ENCODE results near the gene C3orf85.
"Not testable (repeated sequence)": the region's sequence is repeated elsewhere in the genome, so short reads cannot be mapped to it uniquely, and the experiment has no call there.

C3orf85 gene, protein sequence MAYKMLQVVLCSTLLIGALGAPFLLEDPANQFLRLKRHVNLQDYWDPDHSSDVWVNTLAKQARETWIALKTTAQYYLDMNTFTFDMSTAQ

DNA sequence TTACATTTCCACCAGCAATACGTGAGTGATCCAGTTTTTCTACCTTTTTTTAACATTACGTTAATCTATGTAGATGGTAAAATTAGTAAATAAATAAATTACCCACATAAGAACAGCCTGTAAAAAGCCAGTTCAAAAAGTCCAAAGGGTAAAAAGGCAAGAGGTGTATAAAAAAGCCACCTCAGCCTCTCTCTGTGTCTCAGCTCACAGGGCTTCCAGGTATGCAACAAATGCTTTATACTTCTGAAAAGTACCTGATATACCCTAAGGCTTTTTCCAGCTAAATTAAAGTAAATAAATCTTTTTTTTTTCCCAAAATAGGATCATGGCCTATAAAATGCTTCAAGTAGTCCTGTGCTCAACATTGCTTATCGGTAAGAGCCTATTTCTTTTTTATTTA lies at the start of gene C3orf85:
TSS of gene C3orf85 (plus strand) at position 197 of the 400 bp plus-strand sequence. CDS start at position 326, 129 bp downstream.
- no peak for DNase-seq (ENCODE audit: low read depth)

DNA sequence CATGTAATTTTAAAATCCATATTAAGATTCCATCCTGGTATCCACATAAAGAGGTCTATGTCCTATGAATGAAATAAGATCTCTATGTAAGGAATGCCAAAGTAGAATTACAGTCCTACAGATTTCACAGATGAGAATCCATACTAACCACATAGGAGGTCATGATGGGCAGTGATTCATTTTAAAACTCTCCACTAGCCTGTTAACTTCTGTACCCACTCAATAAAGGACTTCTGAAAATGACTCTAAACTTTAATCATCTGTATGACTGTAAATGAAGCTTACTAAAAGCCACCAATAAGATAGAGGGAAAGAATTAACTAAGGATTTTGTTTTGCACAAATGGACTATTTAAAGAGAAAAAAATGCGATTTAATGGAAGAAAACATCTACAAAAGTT lies 47.3 kb upstream of the C3orf85 start:
- no peak for DNase-seq (ENCODE audit: low read depth)

DNA sequence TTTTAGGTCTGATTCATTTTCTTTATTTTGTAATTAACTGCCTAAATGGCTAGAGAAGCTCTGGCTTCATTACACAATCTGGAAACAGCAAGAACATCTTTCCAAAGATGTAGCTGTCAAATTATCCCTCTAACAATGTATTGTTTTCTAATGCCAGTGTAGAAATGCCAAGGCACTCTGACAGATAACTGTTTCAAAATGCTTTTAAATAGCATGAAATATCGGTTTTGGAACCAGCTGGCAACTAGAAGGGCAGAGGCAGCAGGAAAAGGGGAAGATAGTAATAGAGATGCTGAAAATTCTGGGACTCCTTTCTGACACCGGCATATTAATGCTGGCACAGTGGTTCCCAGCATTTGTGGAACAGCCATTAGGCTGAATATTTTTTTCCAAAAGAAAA lies 44.7 kb upstream of the C3orf85 start:
- DNase-seq (ENCODE audit: low read depth) = no peak

DNA sequence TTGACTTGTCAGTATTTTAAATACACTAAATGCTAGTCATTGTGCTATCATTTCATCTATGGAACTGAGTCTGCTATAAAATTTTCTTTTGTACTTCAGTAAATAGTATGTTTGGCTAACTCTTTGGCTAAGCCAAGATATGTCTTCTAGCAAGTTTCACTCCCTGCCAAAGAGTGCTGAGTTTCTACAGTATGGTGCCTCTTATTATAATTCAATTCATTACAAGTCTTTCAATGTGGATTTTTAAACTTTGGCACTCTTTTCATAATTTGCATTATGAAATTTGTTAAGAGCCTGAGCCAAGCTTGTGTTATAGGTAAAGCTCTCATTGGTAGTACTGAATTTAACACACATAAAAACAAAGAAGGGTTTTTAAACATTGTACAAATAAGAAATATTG lies 43.0 kb upstream of the C3orf85 start:
- no peak for DNase-seq (ENCODE audit: low read depth)

- DNase-seq (ENCODE audit: low read depth) = no peak
Observed at GRCh38 chr3:109095166-109095565, 41.4 kb upstream of the C3orf85 start.

DNA sequence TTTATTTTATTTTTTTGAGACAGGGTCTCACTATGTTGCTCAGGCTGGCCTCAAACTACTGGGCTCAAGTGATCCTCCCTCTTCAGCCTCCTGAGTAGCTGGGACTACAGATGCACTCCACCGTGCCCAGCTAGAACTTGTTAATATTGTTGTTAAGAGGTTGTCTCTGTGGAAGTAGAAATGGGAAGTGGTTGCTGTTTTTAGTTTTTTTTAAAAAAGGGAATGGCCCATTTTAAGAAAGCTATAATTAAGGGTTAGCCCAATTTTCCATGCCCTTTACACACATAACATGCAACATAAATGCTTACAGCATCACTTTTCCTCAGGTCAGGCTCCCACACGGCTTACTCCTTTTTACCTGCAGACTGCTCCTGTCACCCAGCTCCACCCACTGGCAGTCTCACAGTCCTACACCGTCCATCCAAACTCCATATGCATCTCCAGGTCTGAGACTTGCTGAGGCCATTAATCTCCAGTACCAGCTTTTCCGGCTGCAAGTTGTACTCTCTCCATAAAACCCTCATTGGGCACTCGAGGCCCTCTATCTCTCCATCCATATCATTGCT lies 38.4 kb upstream of the C3orf85 start:
- no peak for DNase-seq (ENCODE audit: low read depth)

DNA sequence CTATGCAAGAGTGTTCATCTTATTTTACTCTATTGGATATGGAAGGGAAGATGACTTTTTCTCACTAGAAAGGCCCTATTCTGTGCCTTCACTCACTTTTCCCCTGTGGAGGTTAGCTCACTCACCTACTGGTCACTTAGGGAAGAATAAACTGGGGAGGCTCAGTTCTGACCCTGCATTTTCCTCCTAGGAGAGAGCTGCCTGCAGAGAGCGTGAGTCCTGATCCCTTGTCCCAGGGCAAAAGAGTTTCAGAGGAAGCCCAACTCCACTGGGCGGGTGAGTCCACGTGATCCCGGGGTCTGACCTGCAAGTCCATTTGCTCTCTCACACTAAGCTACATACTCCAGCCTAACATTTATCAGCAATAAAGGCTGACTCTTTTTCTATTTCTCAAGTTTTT lies 26.9 kb upstream of the C3orf85 start:
- DNase-seq (ENCODE audit: low read depth) = no peak

DNA sequence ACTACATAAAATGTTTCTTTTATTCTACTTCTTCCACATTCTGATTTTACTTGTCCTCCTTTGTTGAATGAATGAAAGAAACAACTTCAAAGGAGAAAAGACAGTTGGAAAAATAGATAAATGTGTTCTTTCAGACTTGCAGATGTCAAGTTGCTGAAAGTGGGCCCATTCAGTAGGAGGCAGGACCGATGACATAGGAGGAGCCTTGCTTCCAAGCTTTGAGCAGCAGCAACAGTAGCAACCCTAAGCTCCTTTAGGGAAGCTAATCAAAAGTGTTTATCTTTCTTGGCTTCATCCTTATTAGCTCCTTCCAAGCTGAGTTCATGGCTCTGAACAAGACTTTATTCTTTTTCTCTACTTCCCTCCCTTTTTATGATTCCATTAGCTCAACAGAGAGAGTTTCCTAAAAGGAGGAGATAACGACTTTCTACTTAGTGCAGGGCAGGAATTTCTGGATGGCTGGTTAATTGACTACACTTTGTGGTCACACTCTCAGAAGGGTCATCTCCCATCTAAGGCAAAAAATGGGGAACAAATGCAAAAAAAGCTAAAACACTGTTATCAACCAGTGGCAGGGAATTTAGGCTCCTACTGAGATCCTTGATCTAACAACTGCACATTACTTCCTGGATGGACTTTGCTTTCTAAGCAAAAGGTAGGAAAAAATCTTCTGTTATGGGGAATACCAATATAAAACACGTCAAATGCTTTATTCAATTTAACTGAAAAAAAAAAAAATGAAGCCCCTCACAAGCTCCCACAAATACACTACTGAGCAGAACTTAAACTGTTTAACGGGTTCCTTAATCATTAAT lies 23.4 kb upstream of the C3orf85 start:
- DNase-seq (ENCODE audit: low read depth) = no peak

- no peak for DNase-seq (ENCODE audit: low read depth)
Observed at GRCh38 chr3:109114746-109115145, 21.8 kb upstream of the C3orf85 start.

- no peak for DNase-seq (ENCODE audit: low read depth)
Observed at GRCh38 chr3:109115451-109115850, 21.1 kb upstream of the C3orf85 start.

- DNase-seq (ENCODE audit: low read depth) = no peak
Observed at GRCh38 chr3:109116031-109116430, 20.5 kb upstream of the C3orf85 start.

DNA sequence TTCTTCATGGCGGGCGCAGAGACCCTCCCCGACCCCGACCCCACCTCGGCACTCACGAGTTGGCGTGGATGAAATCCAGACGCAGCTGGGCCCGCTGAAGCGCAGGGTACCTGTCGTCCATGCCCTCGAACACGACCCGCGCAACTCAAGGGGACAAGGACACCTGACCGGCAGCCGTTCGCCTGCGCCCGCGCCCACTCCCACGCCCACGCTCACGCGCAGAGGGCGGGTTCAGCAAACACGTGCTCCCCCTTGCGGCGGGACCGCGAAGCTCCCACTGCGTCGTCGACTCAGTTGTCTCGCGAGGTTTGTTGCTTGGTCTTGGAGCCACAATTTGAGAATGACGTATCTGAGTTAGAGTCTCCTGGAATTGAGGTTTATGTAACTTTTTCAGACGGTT lies 18.6 kb upstream of the C3orf85 start, which contains the start of gene MORC1:
TSS of gene MORC1 (minus strand) at position 196 of the 400 bp plus-strand sequence. CDS start at position 121, 75 bp downstream.
- DNase-seq (ENCODE audit: low read depth) = no peak

DNA sequence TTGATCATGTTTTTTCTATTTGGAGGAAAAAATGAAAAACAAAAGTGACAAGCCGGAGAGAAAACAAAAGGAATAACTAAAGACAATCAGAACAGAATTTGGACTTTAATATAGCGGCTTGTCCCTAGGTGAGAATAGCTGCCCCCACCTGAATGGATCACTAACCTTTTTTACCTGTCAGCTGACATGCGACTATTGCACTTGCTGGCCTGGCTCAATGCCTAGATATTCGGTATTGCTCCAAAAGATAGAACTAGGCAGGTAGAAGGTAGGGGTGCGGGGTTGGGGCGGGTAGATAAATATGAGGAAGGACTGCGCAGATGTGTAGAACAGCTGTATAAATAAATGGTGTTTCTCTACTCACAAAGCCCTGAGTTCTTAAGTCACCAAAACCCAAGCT lies 17.9 kb upstream of the C3orf85 start:
- DNase-seq (ENCODE audit: low read depth) = no peak

- no peak for DNase-seq (ENCODE audit: low read depth)
Observed at GRCh38 chr3:109122690-109123089, 13.8 kb upstream of the C3orf85 start.

DNA sequence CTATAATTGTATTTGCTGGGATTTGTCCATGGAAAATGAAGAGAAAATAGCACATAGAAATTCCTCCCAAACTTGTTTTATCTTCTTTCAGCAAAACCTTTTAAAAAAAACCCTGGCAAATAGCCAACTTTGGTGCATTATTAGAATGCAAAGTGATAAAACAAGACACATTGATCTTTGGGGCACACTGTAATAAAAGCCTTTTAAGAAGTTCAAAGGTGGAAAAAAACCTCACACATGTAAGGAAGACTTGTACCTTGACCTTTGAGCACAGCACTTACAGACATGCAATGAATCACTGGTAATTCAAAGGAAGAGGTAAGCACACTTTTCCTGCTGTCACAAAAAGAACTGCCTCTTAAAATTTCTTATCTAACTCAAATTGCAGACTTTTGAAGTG lies 10.6 kb upstream of the C3orf85 start:
- DNase-seq (ENCODE audit: low read depth) = no peak

- no peak for DNase-seq (ENCODE audit: low read depth)
Observed at GRCh38 chr3:109127553-109127952, 9.0 kb upstream of the C3orf85 start.

DNA sequence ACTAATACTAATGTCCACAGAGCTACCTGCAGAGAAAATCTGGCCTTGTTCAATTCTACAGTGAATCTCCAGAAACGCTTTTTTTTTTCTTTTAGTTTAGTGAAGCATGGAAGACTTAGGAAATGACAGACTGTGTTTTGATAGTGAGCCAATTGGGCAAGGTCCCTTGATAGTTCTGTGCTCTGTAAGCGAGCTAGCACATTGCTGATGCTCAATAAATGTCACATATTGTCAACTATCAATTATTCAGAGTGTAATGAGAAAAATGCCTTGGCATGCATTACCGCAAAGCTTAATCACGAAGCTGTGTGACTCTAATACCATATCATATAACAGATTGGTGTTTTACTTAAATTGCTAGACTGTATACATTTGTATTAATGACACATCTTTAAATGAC lies 5.2 kb upstream of the C3orf85 start:
- DNase-seq (ENCODE audit: low read depth) = no peak

GRCh38 chr3:109132801-109133473 lies 3.6 kb upstream of the C3orf85 start:
- no peak for DNase-seq (ENCODE audit: low read depth)

DNA sequence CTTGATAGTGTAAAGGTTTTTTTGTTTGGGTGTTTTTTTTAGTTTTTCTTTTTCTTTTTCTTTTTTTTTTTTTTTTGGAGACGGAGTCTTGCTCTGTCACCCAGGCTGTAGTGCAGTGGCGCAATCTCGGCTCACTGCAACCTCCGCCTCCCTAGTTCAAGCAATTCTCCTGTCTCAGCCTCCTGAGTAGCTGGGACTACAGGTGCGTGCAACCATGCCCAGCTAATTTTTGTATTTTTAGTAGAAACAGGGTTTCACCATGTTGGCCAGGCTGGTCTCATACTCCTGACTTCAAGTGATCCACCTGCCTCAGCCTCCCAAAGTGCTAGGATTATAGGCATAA lies 3.1 kb upstream of the C3orf85 start:
- not testable (repeated sequence) for DNase-seq (ENCODE audit: low read depth)

- DNase-seq (ENCODE audit: low read depth) = no peak
Observed at GRCh38 chr3:109137761-109138160, 1.2 kb downstream of the C3orf85 start.

- DNase-seq (ENCODE audit: low read depth) = no peak
Observed at GRCh38 chr3:109140318-109140717, 3.8 kb downstream of the C3orf85 start.

DNA sequence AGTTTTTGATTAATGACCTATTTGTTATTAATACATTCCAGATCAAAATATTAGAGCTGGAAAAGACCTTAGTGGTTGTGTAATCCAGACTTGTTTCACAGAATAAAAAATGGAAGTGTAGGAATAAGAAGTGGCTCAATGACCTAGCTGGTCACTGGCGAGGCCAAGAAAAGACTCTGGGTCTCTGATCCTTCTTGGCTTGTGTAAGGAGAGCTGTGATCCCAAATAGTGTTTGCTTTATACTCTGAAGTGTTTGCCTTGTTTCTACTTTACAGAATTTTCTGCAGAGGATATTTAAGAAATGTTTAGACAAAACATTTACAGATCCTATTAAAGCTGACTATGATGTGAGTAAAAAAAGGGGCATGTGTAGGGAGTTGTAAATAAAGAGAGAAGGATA lies 7.1 kb downstream of the C3orf85 start:
- no peak for DNase-seq (ENCODE audit: low read depth)

- no peak for DNase-seq (ENCODE audit: low read depth)
Observed at GRCh38 chr3:109149078-109149477, 12.6 kb downstream of the C3orf85 start.
